PC-9 (cell line): ENCODE results near the gene SPR. TPM values are rescaled to one million over a fixed set of nuclear protein-coding genes. Genes with fewer than 3 reads are reported as not detected.

Experiments
- BruUV-seq: library from RNA; stranded (reverse); fragments of 400-500 nt; replicated peaks from 2 replicates; lab custom pipeline; 2021; lab: Mats Ljungman, UMichigan
- CTCF ChIA-PET: fragments of 300-600 bp; sonication (Branson Sonifier 250); formaldehyde crosslinking; loops from one replicate; lab custom pipeline; 2022; ENCODE audit warnings: antibody characterized with exemption; lab: Charles Lee
- POLR2A ChIA-PET: fragments of 300-600 bp; sonication (Branson Sonifier 250); formaldehyde crosslinking; loops from one replicate; lab custom pipeline; 2022; ENCODE audit warnings: antibody characterized with exemption; ENCODE audit not compliant: unreplicated experiment; lab: Charles Lee
- DNase-seq, 2 experiments: peaks; one replicate each; pipeline versions ENCODE4 v3.0.0 to v3.0.0-alpha.2; 2015 to 2022; ENCODE audit warnings: mixed read lengths in 1 of 2
- H2AFZ ChIP-seq: fragments of 200-600 bp; sonication (generic); 2 replicates; pipeline ENCODE4 v1.8.1; 2017; ENCODE audit warnings: antibody characterized with exemption
- H3F3A ChIP-seq: fragments of 200-600 bp; sonication (generic); 2 replicates; pipeline ENCODE4 v1.8.1; 2017; ENCODE audit warnings: antibody characterized with exemption, mild to moderate bottlenecking, low read depth; ENCODE audit not compliant: insufficient read depth
- H3K27ac ChIP-seq: fragments of 200-600 bp; sonication (generic); 2 replicates; pipeline ENCODE4 v1.6.1; 2016; ENCODE audit warnings: mixed run types
- H3K27me3 ChIP-seq: fragments of 200-600 bp; sonication (generic); 2 replicates; pipeline ENCODE4 v1.6.1; 2016; ENCODE audit warnings: low read depth, mixed run types; ENCODE audit not compliant: insufficient read depth
- H3K36me3 ChIP-seq: fragments of 200-600 bp; sonication (generic); 2 replicates; pipeline ENCODE4 v1.6.1; 2016; ENCODE audit warnings: low read depth, mixed run types
- H3K4me1 ChIP-seq: fragments of 200-600 bp; sonication (generic); replicated peaks from 2 replicates; pipeline ENCODE4 v1.6.1; 2016; ENCODE audit warnings: mixed run types; ENCODE audit not compliant: insufficient read depth
- H3K4me2 ChIP-seq: fragments of 200-600 bp; sonication (generic); 2 replicates; pipeline ENCODE4 v1.6.1; 2017; ENCODE audit warnings: mixed run types
- H3K4me3 ChIP-seq: fragments of 200-600 bp; sonication (generic); 2 replicates; pipeline ENCODE4 v1.6.1; 2016; ENCODE audit warnings: mixed run types
- H3K79me2 ChIP-seq: fragments of 200-600 bp; sonication (generic); 2 replicates; pipeline ENCODE4 v1.6.1; 2017; ENCODE audit warnings: low read depth, mixed run types
- H3K9me2 ChIP-seq: fragments of 200-600 bp; sonication (generic); 2 replicates; pipeline ENCODE4 v1.8.1; 2017; ENCODE audit warnings: mild to moderate bottlenecking; ENCODE audit not compliant: insufficient read depth
- H3K9me3 ChIP-seq: fragments of 200-600 bp; sonication (generic); 2 replicates; pipeline ENCODE4 v1.8.1; 2016; ENCODE audit warnings: low read depth; ENCODE audit not compliant: insufficient read depth
- H4K20me1 ChIP-seq: fragments of 200-600 bp; sonication (generic); 2 replicates; pipeline ENCODE4 v1.8.1; 2017; ENCODE audit not compliant: insufficient read depth
- CTCF ChIP-seq: fragments of 200-600 bp; sonication (generic); conservative IDR thresholded peaks from 2 replicates; pipeline ENCODE4 v1.6.1; 2017; ENCODE audit warnings: mixed run types, antibody characterized with exemption, mild to moderate bottlenecking, moderate library complexity
- EZH2 ChIP-seq: fragments of 200-600 bp; sonication (generic); IDR thresholded peaks from 2 replicates; pipeline ENCODE4 v1.8.0; 2017; ENCODE audit warnings: antibody characterized with exemption, low read depth
- intact Hi-C: fragments of 100-400 bp; cut with micrococcal nuclease; formaldehyde crosslinking; loops from one replicate; pipeline ENCODE4 v1.10.0; 2022; ENCODE audit not compliant: unreplicated experiment
- total RNA-seq: library from RNA; stranded (reverse); gene quantifications from 2 replicates; pipeline ENCODE4 v1.2.3, GENCODE V29; 2021

Gene SPR
- total RNA-seq, 1 experiment from 2014 or later, result 33.6 TPM

- Histone ChIP-seq H3K4me3 (no peak overlapping the region), H4K20me1 (no peaks in the 10 kb centered on the region), H3K9me3 (no peaks in the 10 kb centered on the region), H3K79me2 (no peaks in the 10 kb centered on the region), H2AFZ (no peak overlapping the region), H3K9me2 (no peaks in the 10 kb centered on the region), H3K36me3 (no peaks in the 10 kb centered on the region), H3K27ac (no peak overlapping the region), H3K27me3 (peaks cover 95% of the 10 kb centered on the region), H3F3A (no peaks in the 10 kb centered on the region), H3K4me2 (no peak overlapping the region), H3K4me1 (no peaks in the 10 kb centered on the region)
- no peak for DNase-seq
- CTCF ChIA-PET, result no interaction called here
- POLR2A ChIA-PET, result no interaction called here
- intact Hi-C loops, result no loop called here
- BruUV-seq, result no TSS peak
- no peak for TF ChIP-seq CTCF
- TF ChIP-seq EZH2, result no peak
These were observed 39.2 kb downstream of the SPR start for GRCh38 chr2:72926368-72926767.

- Histone ChIP-seq H2AFZ (no peak overlapping the region), H3K4me1 (no peaks in the 10 kb centered on the region), H4K20me1 (no peaks in the 10 kb centered on the region), H3K9me3 (no peaks in the 10 kb centered on the region), H3K27ac (no peak overlapping the region), H3K79me2 (no peaks in the 10 kb centered on the region), H3K27me3 (peaks cover 90% of the 10 kb centered on the region), H3F3A (no peaks in the 10 kb centered on the region), H3K36me3 (no peaks in the 10 kb centered on the region), H3K9me2 (no peaks in the 10 kb centered on the region), H3K4me3 (no peak overlapping the region), H3K4me2 (no peak overlapping the region)
- CTCF ChIA-PET, result no interaction called here
- intact Hi-C loops, result no loop called here
- DNase-seq, result no peak
- POLR2A ChIA-PET, result no interaction called here
- BruUV-seq, result no TSS peak
- TF ChIP-seq CTCF (no peak), EZH2 (no peak)
These were observed 39.7 kb downstream of the SPR start for GRCh38 chr2:72926811-72927465.

GRCh38 chr2:72927619-72928550 lies 40.7 kb downstream of the SPR start:
- Histone ChIP-seq H3K4me1 (no peaks in the 10 kb centered on the region), H2AFZ (no peak overlapping the region), H4K20me1 (no peaks in the 10 kb centered on the region), H3K9me3 (no peaks in the 10 kb centered on the region), H3K27ac (no peak overlapping the region), H3K27me3 (peaks cover 85% of the 10 kb centered on the region), H3K36me3 (no peaks in the 10 kb centered on the region), H3K79me2 (no peaks in the 10 kb centered on the region), H3K9me2 (no peaks in the 10 kb centered on the region), H3F3A (no peaks in the 10 kb centered on the region), H3K4me3 (no peak overlapping the region), H3K4me2 (no peak overlapping the region)
- no peak for DNase-seq
- ChIA-PET CTCF (interaction anchor here (0.5 kb wide), 1 partner anchor 268 kb away, joined by 4 read pairs; no protein-coding TSS in a partner anchor), POLR2A (no interaction called here)
- BruUV-seq, result no TSS peak
- TF ChIP-seq CTCF (no peak), EZH2 (no peak)
- intact Hi-C loops, result no loop called here
